GM23338 (cell line): ENCODE measurements around the gene TRDMT1. TPM values are rescaled to one million over a fixed set of nuclear protein-coding genes. Genes with fewer than 3 reads are reported as not detected.

ENCODE experiments used
- ATAC-seq: fragments of 200-7000 bp; cut with Tn5 transposase; 3 replicates; pipeline ENCODE4 v1.9.1; 2020
- DNase-seq: peaks from one replicate; pipeline ENCODE4 v3.0.0-alpha.2; 2015; ENCODE audit warnings: low spot score
- H2AFZ ChIP-seq: fragments of 200-600 bp; sonication (generic); 2 replicates; pipeline ENCODE4 v1.8.0; 2016; ENCODE audit warnings: antibody characterized with exemption, mild to moderate bottlenecking, moderate library complexity
- H3F3A ChIP-seq: fragments of 200-600 bp; sonication (generic); replicated peaks from 2 replicates; pipeline ENCODE4 v1.8.0; 2017; ENCODE audit warnings: antibody characterized with exemption, mixed run types, low read depth
- H3K27ac ChIP-seq: fragments of 200-600 bp; sonication (generic); 2 replicates; pipeline ENCODE4 v1.6.1; 2016; ENCODE audit warnings: low read depth
- H3K27me3 ChIP-seq: fragments of 200-600 bp; sonication (generic); 2 replicates; pipeline ENCODE4 v1.8.0; 2016; ENCODE audit warnings: mild to moderate bottlenecking, mixed run types, moderate library complexity; ENCODE audit not compliant: insufficient read depth
- H3K36me3 ChIP-seq: fragments of 200-600 bp; sonication (generic); 2 replicates; pipeline ENCODE4 v1.8.0; 2016; ENCODE audit warnings: mild to moderate bottlenecking; ENCODE audit not compliant: insufficient read depth
- H3K4me1 ChIP-seq: fragments of 200-600 bp; sonication (generic); 2 replicates; pipeline ENCODE4 v1.8.0; 2016; ENCODE audit warnings: mild to moderate bottlenecking, moderate library complexity; ENCODE audit not compliant: insufficient read depth
- H3K4me2 ChIP-seq: fragments of 200-600 bp; sonication (generic); 2 replicates; pipeline ENCODE4 v1.7.1; 2017; ENCODE audit warnings: mixed run types
- H3K4me3 ChIP-seq: fragments of 200-600 bp; sonication (generic); 2 replicates; pipeline ENCODE4 v1.6.1; 2016; ENCODE audit warnings: mixed run types
- H3K79me2 ChIP-seq: fragments of 200-600 bp; sonication (generic); replicated peaks from 2 replicates; pipeline ENCODE4 v1.8.0; 2017; ENCODE audit warnings: mild to moderate bottlenecking; ENCODE audit not compliant: insufficient read depth
- H3K9me2 ChIP-seq: fragments of 200-600 bp; sonication (generic); 2 replicates; pipeline ENCODE4 v1.8.0; 2017; ENCODE audit not compliant: insufficient read depth
- H4K20me1 ChIP-seq: fragments of 200-600 bp; sonication (generic); replicated peaks from 2 replicates; pipeline ENCODE4 v1.8.0; 2017; ENCODE audit warnings: mild to moderate bottlenecking; ENCODE audit not compliant: insufficient read depth
- H3K27ac Mint-ChIP-seq: 2 replicates; pipeline ENCODE4 v1.8.0; 2020; ENCODE audit warnings: inconsistent platforms, mild to moderate bottlenecking, moderate library complexity, mixed read lengths
- H3K27me3 Mint-ChIP-seq: 3 replicates; pipeline ENCODE4 v1.8.0; 2022; ENCODE audit warnings: low read depth, mild to moderate bottlenecking, moderate library complexity, mixed read lengths, inconsistent platforms; ENCODE audit not compliant: insufficient read depth, poor library complexity
- H3K36me3 Mint-ChIP-seq: 3 replicates; pipeline ENCODE4 v1.8.0; 2021; ENCODE audit warnings: low read depth, mild to moderate bottlenecking, inconsistent platforms, moderate library complexity, mixed read lengths
- H3K4me1 Mint-ChIP-seq: 3 replicates; pipeline ENCODE4 v1.8.0; 2020; ENCODE audit warnings: mild to moderate bottlenecking, inconsistent platforms, mixed read lengths
- H3K4me3 Mint-ChIP-seq: 3 replicates; pipeline ENCODE4 v1.8.0; 2021; ENCODE audit warnings: moderate library complexity, mild to moderate bottlenecking, inconsistent platforms, mixed read lengths
- H3K9me3 Mint-ChIP-seq: 3 replicates; pipeline ENCODE4 v1.8.0; 2020; ENCODE audit warnings: moderate library complexity, mild to moderate bottlenecking, inconsistent platforms, mixed read lengths
- EZH2phosphoT487 ChIP-seq: fragments of 200-600 bp; sonication (generic); IDR thresholded peaks from one replicate; pipeline ENCODE4 v1.8.1; 2018; ENCODE audit warnings: antibody characterized with exemption; ENCODE audit not compliant: unreplicated experiment
- NANOG ChIP-seq: IDR thresholded peaks from 2 replicates; pipeline ENCODE4 v1.6.1; 2016; ENCODE audit warnings: antibody characterized with exemption, borderline replicate concordance
- POLR2AphosphoS5 ChIP-seq: IDR thresholded peaks from 2 replicates; pipeline ENCODE4 v1.6.1; 2016; ENCODE audit warnings: antibody characterized with exemption, low read depth
- ZNF114 ChIP-seq: fragments of 250-450 bp; sonication (Bioruptor Pico); IDR thresholded peaks from 2 replicates; pipeline ENCODE4 v1.5.0; 2020; ENCODE audit warnings: mild to moderate bottlenecking, moderate library complexity
- polyA plus RNA-seq: library from polyadenylated mRNA; unstranded; fragments of >200 nt; fragmentation: Nextera tagmentation; extraction: Ambion mirVana; gene quantifications from 2 replicates; pipeline ENCODE4 v1.2.1, GENCODE V29; 2016
- total RNA-seq: library from RNA; depleted of rRNA; stranded (reverse); fragments of >200 nt; shearing (Covaris generic); gene quantifications from 2 replicates; pipeline ENCODE4 v1.2.3, GENCODE V29; 2014
- TF ChIP-seq, protein P1 (sequence below): IDR thresholded peaks from one replicate; pipeline ENCODE4 v1.6.1; 2018; ENCODE audit warnings: antibody characterized with exemption; ENCODE audit not compliant: unreplicated experiment
- TF ChIP-seq, protein P2 (sequence below): fragments of 250-450 bp; sonication (Bioruptor Pico); IDR thresholded peaks from 2 replicates; pipeline ENCODE4 v1.5.0; 2020; ENCODE audit warnings: mild to moderate bottlenecking, moderate library complexity

Gene TRDMT1
- total and polyA plus RNA-seq, 2 experiments from 2014 or later = 16.0 to 37.7 TPM

DNA sequence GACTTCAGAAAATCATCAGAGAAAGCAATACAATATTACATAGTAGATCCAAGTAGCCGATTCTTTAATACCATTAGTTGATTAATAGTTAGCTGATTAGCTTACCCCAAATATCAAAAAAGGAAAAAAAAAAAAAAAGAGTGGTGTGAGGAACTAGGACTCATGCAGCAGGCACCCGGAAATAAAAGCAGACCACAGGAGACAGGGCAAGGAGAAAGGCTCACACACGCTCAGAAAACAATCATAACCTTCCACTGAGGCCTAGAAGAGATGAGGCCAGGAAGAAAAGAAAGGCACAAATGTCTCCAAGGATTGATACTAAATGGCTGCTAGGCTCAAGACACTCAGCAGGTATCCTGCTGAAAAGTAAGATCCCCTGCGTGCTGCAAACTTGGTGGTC is 25.9 kb downstream of the TRDMT1 start (continued):
- TF ChIP-seq, protein P1, sequence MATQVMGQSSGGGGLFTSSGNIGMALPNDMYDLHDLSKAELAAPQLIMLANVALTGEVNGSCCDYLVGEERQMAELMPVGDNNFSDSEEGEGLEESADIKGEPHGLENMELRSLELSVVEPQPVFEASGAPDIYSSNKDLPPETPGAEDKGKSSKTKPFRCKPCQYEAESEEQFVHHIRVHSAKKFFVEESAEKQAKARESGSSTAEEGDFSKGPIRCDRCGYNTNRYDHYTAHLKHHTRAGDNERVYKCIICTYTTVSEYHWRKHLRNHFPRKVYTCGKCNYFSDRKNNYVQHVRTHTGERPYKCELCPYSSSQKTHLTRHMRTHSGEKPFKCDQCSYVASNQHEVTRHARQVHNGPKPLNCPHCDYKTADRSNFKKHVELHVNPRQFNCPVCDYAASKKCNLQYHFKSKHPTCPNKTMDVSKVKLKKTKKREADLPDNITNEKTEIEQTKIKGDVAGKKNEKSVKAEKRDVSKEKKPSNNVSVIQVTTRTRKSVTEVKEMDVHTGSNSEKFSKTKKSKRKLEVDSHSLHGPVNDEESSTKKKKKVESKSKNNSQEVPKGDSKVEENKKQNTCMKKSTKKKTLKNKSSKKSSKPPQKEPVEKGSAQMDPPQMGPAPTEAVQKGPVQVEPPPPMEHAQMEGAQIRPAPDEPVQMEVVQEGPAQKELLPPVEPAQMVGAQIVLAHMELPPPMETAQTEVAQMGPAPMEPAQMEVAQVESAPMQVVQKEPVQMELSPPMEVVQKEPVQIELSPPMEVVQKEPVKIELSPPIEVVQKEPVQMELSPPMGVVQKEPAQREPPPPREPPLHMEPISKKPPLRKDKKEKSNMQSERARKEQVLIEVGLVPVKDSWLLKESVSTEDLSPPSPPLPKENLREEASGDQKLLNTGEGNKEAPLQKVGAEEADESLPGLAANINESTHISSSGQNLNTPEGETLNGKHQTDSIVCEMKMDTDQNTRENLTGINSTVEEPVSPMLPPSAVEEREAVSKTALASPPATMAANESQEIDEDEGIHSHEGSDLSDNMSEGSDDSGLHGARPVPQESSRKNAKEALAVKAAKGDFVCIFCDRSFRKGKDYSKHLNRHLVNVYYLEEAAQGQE = no peak

DNA sequence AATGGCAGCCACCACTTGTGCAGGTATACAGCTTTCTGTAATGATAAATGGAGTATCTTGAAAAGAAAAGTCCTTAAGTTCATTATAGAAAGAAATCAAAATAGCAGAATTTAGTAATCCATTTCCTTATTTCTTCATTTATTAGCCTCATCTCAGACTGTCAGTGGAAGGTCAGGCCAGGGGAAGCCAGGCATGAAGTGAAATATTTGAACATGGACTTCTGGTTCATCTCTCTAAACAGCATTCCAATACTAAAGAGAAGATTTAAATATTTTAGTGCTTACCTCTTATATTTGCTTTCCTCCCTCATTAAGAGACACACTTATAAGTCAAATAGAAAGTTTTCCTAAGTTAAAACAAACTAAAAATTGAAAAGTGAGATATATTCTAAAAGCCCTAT is 26.8 kb downstream of the TRDMT1 start:
- TF ChIP-seq NANOG = no peak
- no peak for TF ChIP-seq ZNF114
- Histone ChIP-seq H3K4me3 (no peak overlapping the region), H3K9me2 (no peaks in the 10 kb centered on the region), H4K20me1 (no peaks in the 10 kb centered on the region; the same call in 1 of the 2 replicates), H3K36me3 (no peaks in the 10 kb centered on the region), H3K79me2 (no peaks in the 10 kb centered on the region), H3K4me2 (no peak overlapping the region), H3K27me3 (no peaks in the 10 kb centered on the region), H3F3A (no peaks in the 10 kb centered on the region), H3K4me1 (peaks cover 5% of the 10 kb centered on the region; the same call in 1 of the 2 replicates), H2AFZ (no peak overlapping the region), H3K27ac (no peak overlapping the region)
- no peak overlapping the region for H3K4me3 Mint-ChIP-seq
- no peaks in the 10 kb centered on the region for H3K36me3 Mint-ChIP-seq
- peaks cover 18% of the 10 kb centered on the region for H3K4me1 Mint-ChIP-seq
- DNase-seq (no peak), ATAC-seq (no peak)
- peaks cover 1% of the 10 kb centered on the region for H3K27me3 Mint-ChIP-seq
- no peaks in the 10 kb centered on the region for H3K9me3 Mint-ChIP-seq
- no peak overlapping the region for H3K27ac Mint-ChIP-seq

DNA sequence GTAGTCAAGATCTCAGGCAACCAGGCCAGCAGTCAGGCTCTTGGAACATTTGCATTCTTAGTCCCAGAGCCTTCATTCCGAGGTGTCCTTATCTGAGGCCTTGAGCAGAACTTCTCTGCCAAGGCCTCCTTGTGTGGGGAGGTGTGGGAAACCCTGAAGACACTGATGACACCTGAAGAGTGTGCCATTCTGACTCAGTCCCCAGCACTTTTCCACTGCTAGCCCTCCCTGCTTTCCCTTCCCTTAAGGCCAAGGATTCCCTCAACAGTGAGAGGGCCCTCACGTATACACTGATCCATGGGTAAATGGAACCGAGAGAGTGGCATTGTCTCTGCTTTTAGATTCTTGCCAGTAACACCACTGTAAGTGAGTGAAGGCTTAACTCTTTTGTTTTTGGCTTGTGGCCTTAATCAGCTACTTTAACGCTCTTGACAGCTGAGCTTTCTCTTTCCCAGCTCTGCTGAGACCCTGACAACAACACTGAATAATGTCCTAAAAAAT is 30.3 kb downstream of the TRDMT1 start:
- Histone ChIP-seq H3F3A (no peaks in the 10 kb centered on the region), H3K9me2 (no peaks in the 10 kb centered on the region), H3K4me3 (no peak overlapping the region), H3K79me2 (no peaks in the 10 kb centered on the region), H3K36me3 (no peaks in the 10 kb centered on the region), H3K4me1 (peaks cover 5% of the 10 kb centered on the region; the same call in 1 of the 2 replicates), H4K20me1 (no peaks in the 10 kb centered on the region), H3K27ac (peak overlapping the region; percentile 6; the same call in 1 of the 2 replicates), H3K4me2 (no peak overlapping the region), H2AFZ (no peak overlapping the region), H3K27me3 (no peaks in the 10 kb centered on the region)
- peaks cover 13% of the 10 kb centered on the region for H3K4me1 Mint-ChIP-seq
- peak; percentile 8 for DNase-seq
- ATAC-seq = peak; percentile 69
- H3K27me3 Mint-ChIP-seq = peaks cover 1% of the 10 kb centered on the region
- H3K4me3 Mint-ChIP-seq = no peak overlapping the region
- H3K27ac Mint-ChIP-seq = no peak overlapping the region
- H3K9me3 Mint-ChIP-seq = no peaks in the 10 kb centered on the region
- no peaks in the 10 kb centered on the region for H3K36me3 Mint-ChIP-seq
- TF ChIP-seq, protein P1 = no peak
- TF ChIP-seq, protein P2, sequence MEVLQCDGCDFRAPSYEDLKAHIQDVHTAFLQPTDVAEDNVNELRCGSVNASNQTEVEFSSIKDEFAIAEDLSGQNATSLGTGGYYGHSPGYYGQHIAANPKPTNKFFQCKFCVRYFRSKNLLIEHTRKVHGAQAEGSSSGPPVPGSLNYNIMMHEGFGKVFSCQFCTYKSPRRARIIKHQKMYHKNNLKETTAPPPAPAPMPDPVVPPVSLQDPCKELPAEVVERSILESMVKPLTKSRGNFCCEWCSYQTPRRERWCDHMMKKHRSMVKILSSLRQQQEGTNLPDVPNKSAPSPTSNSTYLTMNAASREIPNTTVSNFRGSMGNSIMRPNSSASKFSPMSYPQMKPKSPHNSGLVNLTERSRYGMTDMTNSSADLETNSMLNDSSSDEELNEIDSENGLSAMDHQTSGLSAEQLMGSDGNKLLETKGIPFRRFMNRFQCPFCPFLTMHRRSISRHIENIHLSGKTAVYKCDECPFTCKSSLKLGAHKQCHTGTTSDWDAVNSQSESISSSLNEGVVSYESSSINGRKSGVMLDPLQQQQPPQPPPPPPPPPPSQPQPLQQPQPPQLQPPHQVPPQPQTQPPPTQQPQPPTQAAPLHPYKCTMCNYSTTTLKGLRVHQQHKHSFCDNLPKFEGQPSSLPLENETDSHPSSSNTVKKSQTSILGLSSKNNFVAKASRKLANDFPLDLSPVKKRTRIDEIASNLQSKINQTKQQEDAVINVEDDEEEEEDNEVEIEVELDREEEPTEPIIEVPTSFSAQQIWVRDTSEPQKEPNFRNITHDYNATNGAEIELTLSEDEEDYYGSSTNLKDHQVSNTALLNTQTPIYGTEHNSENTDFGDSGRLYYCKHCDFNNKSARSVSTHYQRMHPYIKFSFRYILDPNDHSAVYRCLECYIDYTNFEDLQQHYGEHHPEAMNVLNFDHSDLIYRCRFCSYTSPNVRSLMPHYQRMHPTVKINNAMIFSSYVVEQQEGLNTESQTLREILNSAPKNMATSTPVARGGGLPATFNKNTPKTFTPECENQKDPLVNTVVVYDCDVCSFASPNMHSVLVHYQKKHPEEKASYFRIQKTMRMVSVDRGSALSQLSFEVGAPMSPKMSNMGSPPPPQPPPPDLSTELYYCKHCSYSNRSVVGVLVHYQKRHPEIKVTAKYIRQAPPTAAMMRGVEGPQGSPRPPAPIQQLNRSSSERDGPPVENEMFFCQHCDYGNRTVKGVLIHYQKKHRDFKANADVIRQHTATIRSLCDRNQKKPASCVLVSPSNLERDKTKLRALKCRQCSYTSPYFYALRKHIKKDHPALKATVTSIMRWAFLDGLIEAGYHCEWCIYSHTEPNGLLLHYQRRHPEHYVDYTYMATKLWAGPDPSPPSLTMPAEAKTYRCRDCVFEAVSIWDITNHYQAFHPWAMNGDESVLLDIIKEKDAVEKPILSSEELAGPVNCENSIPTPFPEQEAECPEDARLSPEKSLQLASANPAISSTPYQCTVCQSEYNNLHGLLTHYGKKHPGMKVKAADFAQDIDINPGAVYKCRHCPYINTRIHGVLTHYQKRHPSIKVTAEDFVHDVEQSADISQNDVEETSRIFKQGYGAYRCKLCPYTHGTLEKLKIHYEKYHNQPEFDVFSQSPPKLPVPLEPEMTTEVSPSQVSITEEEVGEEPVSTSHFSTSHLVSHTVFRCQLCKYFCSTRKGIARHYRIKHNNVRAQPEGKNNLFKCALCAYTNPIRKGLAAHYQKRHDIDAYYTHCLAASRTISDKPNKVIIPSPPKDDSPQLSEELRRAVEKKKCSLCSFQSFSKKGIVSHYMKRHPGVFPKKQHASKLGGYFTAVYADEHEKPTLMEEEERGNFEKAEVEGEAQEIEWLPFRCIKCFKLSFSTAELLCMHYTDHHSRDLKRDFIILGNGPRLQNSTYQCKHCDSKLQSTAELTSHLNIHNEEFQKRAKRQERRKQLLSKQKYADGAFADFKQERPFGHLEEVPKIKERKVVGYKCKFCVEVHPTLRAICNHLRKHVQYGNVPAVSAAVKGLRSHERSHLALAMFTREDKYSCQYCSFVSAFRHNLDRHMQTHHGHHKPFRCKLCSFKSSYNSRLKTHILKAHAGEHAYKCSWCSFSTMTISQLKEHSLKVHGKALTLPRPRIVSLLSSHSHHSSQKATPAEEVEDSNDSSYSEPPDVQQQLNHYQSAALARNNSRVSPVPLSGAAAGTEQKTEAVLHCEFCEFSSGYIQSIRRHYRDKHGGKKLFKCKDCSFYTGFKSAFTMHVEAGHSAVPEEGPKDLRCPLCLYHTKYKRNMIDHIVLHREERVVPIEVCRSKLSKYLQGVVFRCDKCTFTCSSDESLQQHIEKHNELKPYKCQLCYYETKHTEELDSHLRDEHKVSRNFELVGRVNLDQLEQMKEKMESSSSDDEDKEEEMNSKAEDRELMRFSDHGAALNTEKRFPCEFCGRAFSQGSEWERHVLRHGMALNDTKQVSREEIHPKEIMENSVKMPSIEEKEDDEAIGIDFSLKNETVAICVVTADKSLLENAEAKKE (CRISPR knock-in tag) = no peak
- TF ChIP-seq EZH2phosphoT487 (no peak), POLR2AphosphoS5 (no peak), ZNF114 (no peak)
